Tibial artery (tissue), 4 donors: ENCODE data around the gene TDG.
"Not testable (repeated sequence)": the region's sequence is repeated elsewhere in the genome, so short reads cannot be mapped to it uniquely, and the experiment has no call there.

Experiments used
- DNase-seq, 2 donors: peaks; one replicate each; pipeline ENCODE4 v3.0.0-alpha.2; 2019
- H3K27ac ChIP-seq, 2 donors: fragments of 200-600 bp; sonication (generic) in 1 of 2; 1 replicate in 1 of 2; 2 replicates in 1 of 2; pipeline ENCODE4 v1.5.1; 2018 to 2019; ENCODE audit warnings: mild to moderate bottlenecking in 1 of 2
- H3K27me3 ChIP-seq, 2 donors: fragments of 200-600 bp; sonication (generic) in 1 of 2; one replicate each; pipeline versions ENCODE4 v1.5.1 to v1.6.0; 2016 to 2019
- H3K36me3 ChIP-seq, 3 donors: fragments of 200-600 bp; sonication (generic) in 2 of 3; one replicate each; pipeline ENCODE4 v1.5.1; 2016 to 2019; ENCODE audit warnings: mild to moderate bottlenecking in 2 of 3
- H3K4me1 ChIP-seq, 4 donors: fragments of 200-600 bp; sonication (generic) in 2 of 4; 1 replicate in 3 of 4; 2 replicates in 1 of 4; pipeline ENCODE4 v1.5.1; 2016 to 2019
- H3K4me3 ChIP-seq, 2 donors: fragments of 200-600 bp; sonication (generic) in 1 of 2; 1 replicate in 1 of 2; 2 replicates in 1 of 2; pipeline ENCODE4 v1.5.1; 2018 to 2019; ENCODE audit warnings: mild to moderate bottlenecking in 2 of 2
- H3K9me3 ChIP-seq, 3 donors: fragments of 200-600 bp; sonication (generic) in 1 of 3; one replicate each; pipeline ENCODE4 v1.5.1; 2016 to 2019
- CTCF ChIP-seq, 2 experiments: fragments of 200-600 bp in 1 of 2; fragments of 450-650 bp in 1 of 2; IDR thresholded peaks; one replicate each; pipeline ENCODE4 v1.5.1; 2017 to 2019; ENCODE audit warnings: antibody characterized with exemption in 2 of 2, mild to moderate bottlenecking in 1 of 2, moderate library complexity in 1 of 2
- intact Hi-C: fragments of 100-400 bp; cut with DNase I; formaldehyde crosslinking; loops from one replicate; pipeline ENCODE4 v1.15.0; 2023; ENCODE audit warnings: low total_unique reads

Gene TDG

GRCh38 chr12:104006929-104007328 lies 41.3 kb downstream of the TDG start:
- H3K4me1 ChIP-seq = no peaks in the 10 kb centered on the region
- no peaks in the 10 kb centered on the region for H3K27me3 ChIP-seq
- TF ChIP-seq CTCF (IDR thresholded peaks at IDR 0.05) = no peak

DNA sequence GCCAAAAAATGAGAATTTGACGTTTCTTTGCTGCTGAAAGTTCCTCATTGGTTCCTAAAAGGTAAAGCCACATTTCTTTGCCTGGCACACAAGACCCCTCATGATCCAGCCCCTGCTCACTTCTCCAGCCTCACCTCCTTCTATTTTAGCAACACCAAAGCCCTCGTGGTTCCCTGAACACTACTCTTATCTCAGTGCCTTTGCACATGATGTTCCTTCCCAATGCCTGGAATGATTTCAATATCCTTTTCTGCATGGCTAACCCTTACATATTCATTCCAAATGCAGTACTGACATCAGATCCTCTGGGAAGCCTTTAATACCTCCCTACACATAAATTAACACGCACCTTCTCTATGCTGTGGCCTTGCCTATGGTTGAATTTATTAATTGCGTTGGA lies 44.4 kb downstream of the TDG start:
- Histone ChIP-seq H3K36me3 (peaks cover 9 to 25% (median 21%) of the 10 kb centered on the region in 3 donors), H3K9me3 (no peaks in the 10 kb centered on the region), H3K4me3 (no peak overlapping the region), H3K4me1 (no peaks in the 10 kb centered on the region), H3K27me3 (no peaks in the 10 kb centered on the region), H3K27ac (no peak overlapping the region)
- intact Hi-C loops = no loop called here
- no peak for DNase-seq
- TF ChIP-seq CTCF (IDR thresholded peaks at IDR 0.05) = no peak

More at GRCh38 chr12:104006929-104007328, 41.3 kb downstream of the TDG start:
- DNase-seq = no peak
- peaks cover 0 to 5% (median 0%) of the 10 kb centered on the region in 3 donors for H3K36me3 ChIP-seq
- intact Hi-C loops = no loop called here
- H3K9me3 ChIP-seq = no peaks in the 10 kb centered on the region
- no peak overlapping the region for H3K27ac ChIP-seq
- no peak overlapping the region for H3K4me3 ChIP-seq

DNA sequence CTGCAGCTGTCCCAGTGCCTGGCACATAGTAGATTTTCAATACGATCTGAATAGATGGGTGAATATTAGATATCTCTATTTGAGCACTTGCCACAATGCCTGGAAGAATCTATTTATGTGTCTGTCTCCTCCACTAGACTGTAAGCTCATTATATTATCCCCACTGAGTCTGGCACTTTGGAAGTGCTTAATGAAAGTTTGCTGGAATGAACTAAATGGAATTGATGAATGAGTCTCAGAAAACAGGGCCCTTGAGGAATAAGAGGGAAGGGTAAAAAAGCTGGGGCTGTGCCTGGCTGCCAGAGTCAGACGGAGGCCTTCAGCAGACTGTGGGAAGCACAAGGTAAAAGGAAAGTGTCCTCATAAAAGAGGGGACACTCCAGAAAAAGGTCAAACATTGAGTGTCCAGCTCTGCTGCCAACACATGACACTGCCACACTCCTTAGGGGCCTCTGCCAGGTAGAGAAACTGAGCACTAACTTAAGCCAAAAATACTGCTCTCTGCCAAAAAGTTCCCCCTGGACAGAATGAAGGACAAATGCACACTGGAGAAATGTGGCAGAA lies 45.0 kb downstream of the TDG start:
- H3K27me3 ChIP-seq = no peaks in the 10 kb centered on the region
- H3K36me3 ChIP-seq = peaks cover 9 to 25% (median 21%) of the 10 kb centered on the region in 3 donors
- no peaks in the 10 kb centered on the region for H3K4me1 ChIP-seq
- no peak overlapping the region for H3K4me3 ChIP-seq
- no peak overlapping the region for H3K27ac ChIP-seq
- intact Hi-C loops = no loop called here
- no peak for DNase-seq
- TF ChIP-seq CTCF (IDR thresholded peaks at IDR 0.05) = no peak
- no peaks in the 10 kb centered on the region for H3K9me3 ChIP-seq

GRCh38 chr12:104011253-104011652 lies 45.6 kb downstream of the TDG start:
- peaks cover 9 to 25% (median 21%) of the 10 kb centered on the region in 3 donors for H3K36me3 ChIP-seq
- no peaks in the 10 kb centered on the region for H3K4me1 ChIP-seq
- no peak overlapping the region for H3K4me3 ChIP-seq
- DNase-seq = no peak
- no peak for TF ChIP-seq CTCF (IDR thresholded peaks at IDR 0.05)
- H3K9me3 ChIP-seq = no peaks in the 10 kb centered on the region
- intact Hi-C loops = no loop called here
- no peak overlapping the region for H3K27ac ChIP-seq
- no peaks in the 10 kb centered on the region for H3K27me3 ChIP-seq

DNA sequence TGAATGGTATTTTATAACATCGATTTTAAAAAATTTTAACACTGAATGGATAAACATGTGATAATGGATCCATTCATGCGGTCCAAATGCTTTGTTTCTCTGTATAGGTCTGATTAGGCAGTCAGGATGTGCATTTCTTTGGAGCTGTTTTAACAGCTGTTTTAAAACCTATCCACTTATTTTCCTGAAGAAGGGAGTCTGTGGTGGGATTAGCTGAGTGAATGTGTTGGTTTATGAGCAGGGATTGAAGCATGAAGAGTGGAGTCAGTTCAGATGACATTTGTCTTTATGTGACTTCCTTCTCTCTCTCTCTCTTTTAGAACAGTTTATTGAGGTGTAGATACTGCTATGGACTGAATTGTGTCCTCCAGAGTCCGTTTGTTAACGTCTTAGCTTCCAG lies 46.7 kb downstream of the TDG start:
- Histone ChIP-seq H3K9me3 (no peaks in the 10 kb centered on the region), H3K4me1 (no peaks in the 10 kb centered on the region), H3K4me3 (no peak overlapping the region), H3K27me3 (no peaks in the 10 kb centered on the region), H3K36me3 (peaks cover 9 to 25% (median 21%) of the 10 kb centered on the region in 3 donors), H3K27ac (no peak overlapping the region)
- DNase-seq = no peak
- no peak for TF ChIP-seq CTCF (IDR thresholded peaks at IDR 0.05)
- intact Hi-C loops = no loop called here

DNA sequence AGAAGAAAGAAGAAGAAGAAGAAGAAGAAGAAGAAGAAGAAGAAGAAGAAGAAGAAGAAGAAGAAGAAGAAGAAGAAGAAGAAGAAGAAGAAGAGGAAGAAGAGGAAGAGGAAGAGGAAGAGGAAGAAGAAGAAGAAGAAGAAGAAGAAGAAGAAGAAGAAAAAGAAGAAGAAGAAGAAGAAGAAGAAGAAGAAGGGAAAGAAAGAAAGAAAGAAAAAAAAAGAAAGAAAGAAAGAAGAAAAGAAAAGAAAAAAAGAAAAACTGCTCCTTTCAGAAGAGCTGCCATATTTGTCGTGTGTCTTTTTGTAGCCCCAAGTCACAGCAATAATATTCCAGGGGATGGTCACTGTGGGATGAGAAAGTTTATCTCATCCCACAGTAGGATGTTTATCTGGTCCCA lies 56.2 kb downstream of the TDG start:
- DNase-seq, H3K4me3 ChIP-seq, intact Hi-C loops, H3K27ac ChIP-seq, H3K4me1 ChIP-seq, H3K9me3 ChIP-seq, H3K36me3 ChIP-seq, H3K27me3 ChIP-seq: not testable (repeated sequence)
